Mucosa of descending colon (tissue), 3 donors: ENCODE measurements around the gene PDE3B. TPM values are rescaled to one million over a fixed set of nuclear protein-coding genes. Genes with fewer than 3 reads are reported as not detected.

Experiments used
- ATAC-seq: fragments of 200-7000 bp; cut with Tn5 transposase; one replicate; pipeline ENCODE4 v1.9.1; 2020; ENCODE audit warnings: mild to moderate bottlenecking, moderate library complexity
- DNase-seq, 3 donors: peaks; one replicate each; pipeline ENCODE4 v3.0.0-alpha.2; 2020
- H3K36me3 ChIP-seq: fragments of 200-600 bp; one replicate; pipeline ENCODE4 v1.8.0; 2021; ENCODE audit warnings: low read depth, mild to moderate bottlenecking
- H3K4me1 ChIP-seq: fragments of 200-600 bp; one replicate; pipeline ENCODE4 v1.8.0; 2021; ENCODE audit warnings: low read depth, mild to moderate bottlenecking
- H3K4me3 ChIP-seq: fragments of 200-600 bp; one replicate; pipeline ENCODE4 v1.8.0; 2021; ENCODE audit warnings: mild to moderate bottlenecking
- H3K9me3 ChIP-seq: fragments of 200-600 bp; one replicate; pipeline ENCODE4 v1.8.0; 2021; ENCODE audit warnings: mild to moderate bottlenecking
- intact Hi-C, 2 donors: fragments of 100-400 bp; cut with DNase I in 1 of 2; cut with micrococcal nuclease in 1 of 2; formaldehyde crosslinking; loops; one replicate each; pipeline versions ENCODE4 v1.11.0 to v1.11.1; 2022; cut with DNase I, micrococcal nuclease
- total RNA-seq, 3 donors: library from RNA; stranded (reverse); fragmentation: NEBNext Ultra II Directional in 2 of 3; extraction: Animal tissue kit (Norgen Biotek cat#: 25700) in 2 of 3; gene quantifications; one replicate each; pipeline versions ENCODE4 v1.2.1 to v1.2.4, GENCODE V29; 2021 to 2023
- TF ChIP-seq, protein P1 (sequence below): fragments of 200-600 bp; IDR thresholded peaks from one replicate; pipeline ENCODE4 v1.8.0; 2022; ENCODE audit warnings: antibody characterized with exemption, mild to moderate bottlenecking
- donor health status: DM: no; HTN: no; CAD: no; lungs with moderate emphysema.
- donor health status: DM: no; HTN: no; CAD: no.
- donor health status: DM: no; HTN: yes; CAD: no.

Gene PDE3B
- total RNA-seq, 3 donors from 2014 or later = 22.4 to 47.0 (median 25.9) TPM

DNA sequence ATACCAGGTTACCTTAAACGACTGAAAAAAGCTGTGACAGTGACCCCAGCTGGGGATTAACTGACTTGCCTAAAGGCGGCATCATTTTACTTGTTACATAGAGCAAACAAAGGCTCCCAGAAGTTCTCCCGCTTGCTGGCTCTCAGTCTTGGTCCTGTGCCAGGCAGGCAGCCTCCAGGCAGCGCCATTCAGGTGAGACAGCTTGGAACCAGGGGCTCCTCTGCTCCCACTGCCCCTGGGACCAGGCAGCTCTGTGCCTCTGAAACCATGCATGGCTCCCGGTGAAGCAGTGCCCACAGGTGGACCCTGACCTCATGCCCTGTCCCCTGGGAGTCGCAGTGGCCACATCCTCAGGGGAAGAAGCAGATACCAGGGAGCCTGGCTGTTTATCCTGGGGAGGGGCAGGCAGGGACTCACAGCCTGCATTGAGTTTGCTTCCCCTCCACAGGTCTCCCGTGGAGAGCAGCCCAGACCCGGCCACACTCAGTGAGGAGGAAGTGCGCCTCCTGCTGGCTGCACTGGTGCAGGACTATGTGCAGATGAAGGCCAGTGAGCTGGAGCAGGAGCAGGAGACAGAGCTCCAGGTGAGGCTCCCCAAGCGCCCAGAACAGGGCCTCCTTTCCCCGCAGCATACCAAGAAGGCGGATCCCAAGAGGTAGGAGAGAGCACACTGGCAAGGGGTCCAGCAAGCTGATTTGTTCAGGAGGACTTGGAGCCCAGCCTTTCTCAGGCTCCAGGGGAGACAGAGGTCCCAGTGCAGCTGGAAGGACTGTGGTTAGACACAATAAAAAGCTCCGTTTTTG is 264.0 kb downstream of the PDE3B start:
- TF ChIP-seq, protein P1, sequence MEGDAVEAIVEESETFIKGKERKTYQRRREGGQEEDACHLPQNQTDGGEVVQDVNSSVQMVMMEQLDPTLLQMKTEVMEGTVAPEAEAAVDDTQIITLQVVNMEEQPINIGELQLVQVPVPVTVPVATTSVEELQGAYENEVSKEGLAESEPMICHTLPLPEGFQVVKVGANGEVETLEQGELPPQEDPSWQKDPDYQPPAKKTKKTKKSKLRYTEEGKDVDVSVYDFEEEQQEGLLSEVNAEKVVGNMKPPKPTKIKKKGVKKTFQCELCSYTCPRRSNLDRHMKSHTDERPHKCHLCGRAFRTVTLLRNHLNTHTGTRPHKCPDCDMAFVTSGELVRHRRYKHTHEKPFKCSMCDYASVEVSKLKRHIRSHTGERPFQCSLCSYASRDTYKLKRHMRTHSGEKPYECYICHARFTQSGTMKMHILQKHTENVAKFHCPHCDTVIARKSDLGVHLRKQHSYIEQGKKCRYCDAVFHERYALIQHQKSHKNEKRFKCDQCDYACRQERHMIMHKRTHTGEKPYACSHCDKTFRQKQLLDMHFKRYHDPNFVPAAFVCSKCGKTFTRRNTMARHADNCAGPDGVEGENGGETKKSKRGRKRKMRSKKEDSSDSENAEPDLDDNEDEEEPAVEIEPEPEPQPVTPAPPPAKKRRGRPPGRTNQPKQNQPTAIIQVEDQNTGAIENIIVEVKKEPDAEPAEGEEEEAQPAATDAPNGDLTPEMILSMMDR = peak; percentile 88
- no peak overlapping the region for H3K4me3 ChIP-seq
- no peaks in the 10 kb centered on the region for H3K9me3 ChIP-seq
- peak; percentile 90 for ATAC-seq
- H3K36me3 ChIP-seq = no peaks in the 10 kb centered on the region
- DNase-seq = peak; percentile 86 to 94 (median 93)
- no peaks in the 10 kb centered on the region for H3K4me1 ChIP-seq
- intact Hi-C loops = loop anchor here in 1 of 2 donors (5.0 kb wide), 1 partner anchor 175 kb away; no protein-coding TSS in a partner anchor

DNA sequence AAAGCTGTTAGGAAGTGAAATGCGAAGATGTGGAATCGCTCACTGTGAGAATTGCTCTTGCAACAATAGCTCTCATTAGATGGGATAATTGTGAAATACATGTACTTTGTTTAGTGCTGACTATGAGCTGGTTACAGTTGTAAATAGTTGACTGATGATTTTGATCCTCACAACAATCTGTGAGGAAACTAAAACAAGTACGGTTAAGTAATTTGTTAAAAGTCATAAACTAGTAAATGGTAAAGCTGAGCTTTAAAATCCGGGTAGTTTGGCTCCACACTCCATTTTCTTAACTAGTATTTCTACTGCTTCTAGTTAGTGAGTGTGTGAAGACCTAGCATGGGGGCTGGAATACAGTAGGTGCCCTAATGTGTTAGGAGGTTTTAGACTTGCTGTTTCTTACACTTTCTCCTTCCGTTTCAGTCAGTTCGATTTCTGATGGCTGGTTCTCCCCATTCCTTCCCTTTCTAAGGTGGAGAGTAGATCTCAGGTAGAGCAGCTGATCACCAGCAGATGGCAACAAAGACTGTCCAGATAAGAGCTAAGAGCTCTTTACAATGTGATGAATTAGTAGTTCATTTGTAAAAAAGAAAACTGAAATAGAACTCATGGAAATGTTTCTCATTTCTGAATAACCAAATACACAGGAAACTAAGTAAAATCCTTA is 264.7 kb downstream of the PDE3B start:
- Histone ChIP-seq H3K4me1 (no peaks in the 10 kb centered on the region), H3K9me3 (no peaks in the 10 kb centered on the region), H3K4me3 (no peak overlapping the region), H3K36me3 (no peaks in the 10 kb centered on the region)
- intact Hi-C loops = loop anchor here in 1 of 2 donors (5.0 kb wide), 1 partner anchor 174 kb away; no protein-coding TSS in a partner anchor
- DNase-seq (peak in 1 of 3 donors; percentile 68), ATAC-seq (peak; percentile 63)
- TF ChIP-seq, protein P1 = no peak

DNA sequence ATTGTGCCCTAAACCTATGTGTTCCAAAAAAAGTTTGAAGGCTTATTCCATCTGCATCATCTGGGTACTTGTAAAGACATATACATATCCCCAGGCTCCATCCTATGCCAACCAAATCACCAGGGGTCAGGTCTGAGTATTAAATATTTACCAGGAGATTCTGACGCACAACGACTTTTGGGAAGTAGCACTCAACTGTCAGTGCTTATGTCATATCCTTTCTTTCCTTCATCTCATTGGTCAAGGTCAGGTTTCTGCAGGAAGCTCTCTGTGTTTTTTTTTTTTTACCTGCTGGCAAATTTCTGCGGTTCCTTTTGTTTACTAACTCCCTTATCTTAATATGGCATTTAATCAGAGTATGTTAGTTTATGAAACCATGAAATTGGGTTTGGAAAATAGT is 270.9 kb downstream of the PDE3B start:
- no peak for DNase-seq
- intact Hi-C loops = loop anchor here in 1 of 2 donors (10.0 kb wide), 1 partner anchor 150 kb away; no protein-coding TSS in a partner anchor
- ATAC-seq = no peak
- Histone ChIP-seq H3K4me3 (no peak overlapping the region), H3K9me3 (no peaks in the 10 kb centered on the region), H3K36me3 (no peaks in the 10 kb centered on the region), H3K4me1 (no peaks in the 10 kb centered on the region)
- TF ChIP-seq, protein P1 = no peak

DNA sequence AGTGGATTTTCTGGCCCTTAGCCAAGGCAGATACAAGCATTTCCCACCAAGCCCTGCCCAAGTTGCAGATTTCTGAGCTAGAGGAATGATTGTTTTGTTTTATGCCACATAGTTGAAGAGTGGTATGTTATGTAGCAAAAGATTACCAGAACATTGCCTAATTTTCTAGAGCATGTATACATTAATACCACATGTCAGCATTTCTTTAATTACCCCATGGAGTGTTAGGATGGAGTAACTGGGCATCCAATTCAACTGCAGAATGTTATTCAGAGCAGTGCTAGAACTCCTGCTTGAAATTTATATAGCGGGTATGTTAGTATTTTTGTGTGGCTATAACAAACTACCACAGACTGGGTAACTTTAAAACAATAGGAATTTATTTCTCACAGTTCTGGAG is 272.8 kb downstream of the PDE3B start:
- no peaks in the 10 kb centered on the region for H3K36me3 ChIP-seq
- no peaks in the 10 kb centered on the region for H3K9me3 ChIP-seq
- intact Hi-C loops = loop anchor here in 1 of 2 donors (10.0 kb wide), 1 partner anchor 148 kb away; no protein-coding TSS in a partner anchor
- H3K4me1 ChIP-seq = no peaks in the 10 kb centered on the region
- TF ChIP-seq, protein P1 = no peak
- DNase-seq (no peak), ATAC-seq (no peak)
- no peak overlapping the region for H3K4me3 ChIP-seq

Other genes with a start within 250 kb of the PDE3B start
- 10 to 100 TPM; 71.6 to 82.1 (median 76.3) TPM for gene COPB1, start 144.0 kb upstream of the PDE3B start, total RNA-seq
- gene PSMA1, start 123.4 kb upstream of the PDE3B start, total RNA-seq = 100 to 1,000 TPM in 2 of 3 donors, 10 to 100 TPM in 1; 94.3 to 116 (median 101) TPM
- gene CYP2R1, start 248.4 kb downstream of the PDE3B start, total RNA-seq = 10 to 100 TPM; 11.7 to 23.9 (median 15.5) TPM